Stimulated activated CD8-positive, alpha-beta memory T cell treated with anti-CD3 and anti-CD28 coated beads, Interleukin-15, amount 100 ng/mL, for 1 hour (primary cell): ENCODE results near the gene SLU7.

Experiments
- DNase-seq: peaks from one replicate; pipeline ENCODE4 v3.0.0-alpha.2; 2020; ENCODE audit warnings: low read depth

Gene SLU7

DNA sequence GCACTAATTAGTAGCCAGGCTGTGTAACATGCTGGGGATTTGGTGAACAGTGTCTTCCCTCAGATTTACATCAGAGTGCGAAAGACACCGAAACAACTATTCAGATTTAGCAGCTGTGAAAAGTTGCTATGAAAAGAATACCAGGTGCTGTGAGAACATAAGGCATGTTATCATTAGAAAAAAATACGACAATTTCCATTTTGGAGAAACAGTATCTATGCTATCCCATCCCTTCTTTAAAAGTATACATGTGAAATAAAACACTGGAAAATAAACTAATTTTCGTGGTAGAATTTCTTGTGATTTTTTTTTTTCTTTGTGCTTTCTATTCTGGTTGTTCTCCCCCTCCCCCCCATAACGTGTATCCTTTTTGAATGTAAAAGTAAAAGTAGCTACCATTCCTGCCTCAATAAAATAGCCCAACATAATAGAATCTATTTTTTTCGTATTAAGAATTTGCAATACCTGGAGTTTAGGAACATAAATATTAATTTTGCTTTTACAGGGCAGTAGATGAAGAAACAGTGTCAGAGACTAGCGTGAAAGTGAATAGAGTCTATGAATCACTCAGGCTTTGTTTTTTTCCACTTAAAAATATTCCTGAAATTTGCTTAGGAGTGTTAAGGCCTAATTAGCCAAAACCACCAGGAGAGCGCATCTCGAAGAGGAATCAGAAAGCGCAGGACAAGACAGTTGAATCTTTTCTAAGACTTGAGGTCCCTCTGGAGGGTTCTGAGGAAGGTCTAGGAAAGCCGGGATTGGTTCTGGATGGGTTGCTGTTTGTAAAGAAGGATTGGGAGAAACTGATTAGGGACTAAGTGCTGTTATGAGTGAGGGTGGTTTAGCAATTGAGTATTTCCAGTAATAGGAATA is 813 bp upstream of the SLU7 start:
- no peak for DNase-seq

DNA sequence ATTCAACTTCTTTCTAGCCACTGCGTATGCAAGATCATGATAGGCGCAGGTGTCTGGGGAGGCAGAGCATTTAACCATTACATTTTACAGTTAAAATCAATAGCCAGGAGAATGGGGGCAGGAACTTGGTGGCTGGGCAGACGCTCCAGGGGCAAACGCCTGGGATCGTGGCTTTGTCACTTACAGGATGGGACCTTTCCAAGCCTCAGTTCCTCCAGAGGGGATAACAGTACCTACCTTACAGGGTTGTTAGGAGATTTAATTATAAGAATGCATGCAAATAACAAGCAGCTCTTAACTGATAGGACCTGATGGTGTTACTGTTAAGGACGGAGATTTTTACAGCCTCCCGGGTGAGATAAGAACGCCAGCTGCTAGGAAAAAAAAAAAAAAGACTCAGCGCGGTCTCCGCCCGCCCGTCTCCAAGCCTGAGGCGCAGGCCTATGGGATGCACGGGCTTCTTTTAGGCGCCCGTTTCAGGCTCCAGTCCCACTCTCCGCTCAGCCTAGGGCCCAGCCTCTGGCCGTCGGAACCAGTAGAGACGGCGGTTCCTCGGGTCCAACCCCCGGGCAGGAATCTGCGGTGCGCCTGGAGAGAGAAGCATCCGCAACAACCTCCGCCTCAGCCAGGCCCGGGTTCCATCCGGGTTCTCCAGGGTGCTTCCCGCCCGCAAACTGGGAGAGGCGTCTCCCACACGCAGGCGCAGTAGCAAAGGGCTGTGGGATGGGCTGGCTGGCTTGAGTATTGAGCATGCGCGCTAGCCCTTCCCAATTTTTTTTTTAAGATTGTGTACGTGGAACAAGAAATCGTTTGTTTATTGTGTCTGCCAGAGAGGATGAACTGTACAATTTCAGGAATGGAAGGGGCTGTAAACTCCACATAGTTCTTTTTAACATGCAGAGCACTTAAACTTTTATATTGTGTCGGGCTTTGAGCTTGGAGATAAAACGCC is 19.2 kb downstream of the SLU7 start, which contains the start of gene FAM200C:
TSS of gene FAM200C (minus strand) at position 653 of the 952 bp plus-strand sequence. CDS start 4,564 bp downstream, outside the sequence.
- peak; percentile 21 for DNase-seq

DNA sequence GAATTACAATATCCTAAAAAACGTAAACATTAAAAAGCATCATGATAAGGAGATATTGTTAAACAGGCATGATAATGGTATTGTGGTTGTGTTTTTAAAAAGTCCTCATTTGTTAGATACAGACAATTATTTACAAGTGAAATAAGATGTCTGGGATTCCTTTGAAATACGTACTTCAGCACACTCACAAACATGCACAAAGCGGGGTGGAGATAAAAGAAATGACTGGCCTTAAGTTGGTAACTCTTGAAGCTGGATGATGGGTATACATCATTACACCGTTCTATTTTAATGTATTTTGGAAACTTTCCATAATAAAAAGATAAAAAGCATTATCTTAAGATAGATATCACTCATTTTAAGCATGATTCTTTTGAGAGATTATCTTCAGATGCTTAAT is 20.1 kb downstream of the SLU7 start:
- no peak for DNase-seq

DNA sequence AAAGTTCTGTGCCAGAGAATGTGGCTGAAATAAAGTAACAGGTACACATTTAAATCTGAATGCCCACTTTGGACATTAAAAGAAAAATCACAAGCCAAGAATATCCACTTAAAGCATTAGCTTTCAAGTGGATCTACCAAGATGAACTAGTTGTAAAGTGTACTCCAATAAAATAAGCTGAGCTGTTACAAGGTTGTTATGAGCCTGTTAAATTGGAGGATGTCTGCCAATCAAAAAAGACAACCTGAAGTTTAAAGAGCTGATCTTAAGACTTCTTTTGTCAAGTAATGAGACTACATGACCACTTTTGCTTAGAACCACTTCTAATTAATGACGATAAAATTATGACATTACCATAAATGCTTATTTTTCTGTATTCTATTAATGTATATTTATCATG is 21.4 kb downstream of the SLU7 start:
- DNase-seq = no peak

- DNase-seq = no peak
Observed at GRCh38 chr5:160395111-160395510, 23.8 kb downstream of the SLU7 start.

DNA sequence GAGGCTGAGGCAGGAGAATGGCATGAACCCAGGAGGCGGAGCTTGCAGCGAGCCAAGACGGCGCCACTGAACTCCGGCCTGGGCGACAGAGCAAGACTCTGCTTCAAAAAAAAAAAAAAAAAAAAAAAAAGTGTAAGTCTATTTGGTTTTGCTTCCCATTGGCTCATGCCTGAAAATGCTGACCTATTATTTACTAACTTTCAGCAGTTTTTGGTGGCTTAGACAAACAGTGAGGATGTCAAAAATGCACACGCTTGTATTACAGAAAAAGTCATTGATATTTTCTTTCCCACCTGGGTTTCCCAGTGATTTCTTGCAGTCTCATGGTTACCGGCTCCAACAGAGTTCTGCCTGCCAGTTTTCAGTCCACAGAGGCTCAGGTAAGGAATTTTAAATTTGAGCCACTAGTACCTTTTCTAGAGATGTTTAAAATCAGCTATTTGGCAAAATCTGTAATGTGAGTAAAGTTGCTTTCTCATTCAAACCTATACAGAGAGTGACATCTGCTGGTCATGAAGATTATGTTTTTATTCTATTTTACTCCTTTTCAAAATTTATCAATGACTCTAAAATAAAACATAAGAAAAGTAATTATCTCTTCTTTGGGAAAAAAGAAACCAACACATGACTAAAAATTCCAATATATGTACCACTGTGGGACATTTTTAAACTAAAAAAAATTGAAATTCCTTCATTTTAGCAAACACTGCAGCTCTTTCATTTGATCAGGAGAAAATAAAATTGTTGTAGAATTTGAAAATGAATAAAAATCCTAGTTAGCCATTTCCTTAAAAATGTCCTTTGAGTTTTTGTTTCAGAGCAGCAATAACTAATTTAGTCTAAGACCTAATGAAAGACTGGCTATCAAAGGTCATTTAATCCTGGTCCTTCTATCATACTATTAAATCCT is 27.8 kb downstream of the SLU7 start:
- DNase-seq = no peak

- no peak for DNase-seq
Observed at GRCh38 chr5:160387445-160387844, 31.4 kb downstream of the SLU7 start.

- no peak for DNase-seq
Observed at GRCh38 chr5:160385496-160385895, 33.4 kb downstream of the SLU7 start.

DNA sequence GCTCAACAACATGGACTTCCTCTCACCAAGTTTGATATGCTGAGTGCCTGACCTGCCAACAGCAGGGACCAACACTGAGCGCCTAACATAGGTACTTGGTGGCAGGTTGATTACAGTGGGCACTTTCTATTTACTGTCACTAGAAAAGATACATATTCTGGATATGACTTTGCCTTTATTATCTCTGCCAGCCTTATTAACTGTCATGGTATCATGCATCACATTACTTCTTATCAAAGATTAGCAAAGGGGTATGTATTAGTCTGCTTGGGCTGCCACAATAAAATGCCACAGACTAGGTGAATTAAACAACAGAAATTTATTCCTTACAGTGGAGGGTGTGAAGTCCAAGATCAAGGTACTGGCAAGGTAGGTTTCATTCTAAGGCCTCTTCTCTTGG is 34.2 kb downstream of the SLU7 start:
- no peak for DNase-seq

DNA sequence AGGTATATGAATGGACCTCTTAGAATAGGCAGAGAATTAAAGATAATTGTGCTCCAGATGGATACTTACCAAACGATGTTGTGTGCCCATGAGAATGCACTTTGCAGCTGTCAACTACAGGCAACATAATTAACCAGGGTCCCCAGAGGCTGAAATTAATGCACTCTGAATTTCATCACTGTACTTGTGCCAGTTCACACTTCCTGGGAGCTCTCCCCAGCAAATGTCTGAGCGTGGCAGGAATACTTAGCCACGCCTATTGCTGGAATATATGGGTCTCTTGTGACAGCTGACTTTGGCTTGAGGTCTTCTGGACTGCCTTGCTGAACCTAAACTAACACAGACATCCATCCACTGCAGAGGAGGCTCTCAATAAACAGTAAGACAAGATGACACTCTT is 36.5 kb downstream of the SLU7 start:
- DNase-seq = no peak

DNA sequence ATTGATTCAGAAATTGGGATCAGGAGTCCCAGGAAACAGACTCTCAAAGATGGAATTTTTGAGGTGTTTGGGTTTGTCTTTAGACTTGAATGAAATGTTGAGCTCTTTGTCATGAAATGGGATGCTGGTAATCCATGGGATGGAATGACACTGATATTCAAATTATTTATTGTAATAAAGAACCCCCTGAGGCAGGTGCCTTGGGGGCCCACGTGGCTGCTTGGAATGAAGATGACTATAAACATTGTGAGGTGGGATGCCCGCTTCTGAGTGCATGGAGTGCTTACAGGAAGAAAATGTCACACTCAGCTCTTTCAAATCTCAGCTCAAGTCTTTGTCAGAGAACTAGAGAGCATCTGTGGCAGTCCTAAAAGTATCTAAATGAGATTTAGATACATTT is 38.8 kb downstream of the SLU7 start:
- DNase-seq = no peak

DNA sequence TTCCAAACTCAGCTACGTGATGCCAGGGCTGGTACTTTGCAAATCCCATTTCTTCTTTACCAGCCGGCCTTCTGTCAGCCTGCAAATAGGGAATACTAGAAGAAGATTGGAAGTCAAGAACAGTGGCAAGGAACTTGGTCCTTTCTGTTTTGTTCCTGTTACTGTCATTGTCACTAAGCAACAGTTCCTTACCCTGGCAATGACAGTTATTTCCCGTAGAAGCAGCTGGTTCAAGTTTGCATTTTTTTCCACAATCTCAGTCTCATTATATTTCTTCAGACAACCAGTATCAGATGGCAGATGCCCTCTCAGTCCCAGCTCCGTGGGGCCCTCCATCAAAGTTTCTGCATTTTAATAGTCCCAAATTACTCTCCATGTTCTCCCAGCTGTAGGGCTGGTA is 39.4 kb downstream of the SLU7 start:
- DNase-seq = no peak

DNA sequence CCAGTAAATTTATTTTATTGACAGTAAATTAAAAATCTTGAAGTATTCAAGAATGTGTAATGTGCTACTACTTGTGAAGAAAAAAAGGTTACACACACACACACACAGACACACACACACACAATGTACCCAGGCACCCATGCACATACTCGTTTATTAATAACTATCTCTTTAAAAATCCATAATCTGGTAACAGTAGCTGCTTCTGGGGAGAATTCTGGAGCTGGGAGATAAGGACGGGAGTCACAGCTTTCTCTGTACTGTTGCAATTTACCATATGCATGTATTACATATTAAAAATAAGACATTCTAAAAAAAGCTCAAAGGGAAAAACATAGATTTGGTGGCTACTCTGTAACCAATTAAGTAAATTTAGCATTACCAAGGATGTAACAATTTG is 40.6 kb downstream of the SLU7 start:
- no peak for DNase-seq

GRCh38 chr5:160377651-160378050 is 41.2 kb downstream of the SLU7 start:
- DNase-seq = no peak

GRCh38 chr5:160376416-160376815 is 42.5 kb downstream of the SLU7 start:
- DNase-seq = no peak

DNA sequence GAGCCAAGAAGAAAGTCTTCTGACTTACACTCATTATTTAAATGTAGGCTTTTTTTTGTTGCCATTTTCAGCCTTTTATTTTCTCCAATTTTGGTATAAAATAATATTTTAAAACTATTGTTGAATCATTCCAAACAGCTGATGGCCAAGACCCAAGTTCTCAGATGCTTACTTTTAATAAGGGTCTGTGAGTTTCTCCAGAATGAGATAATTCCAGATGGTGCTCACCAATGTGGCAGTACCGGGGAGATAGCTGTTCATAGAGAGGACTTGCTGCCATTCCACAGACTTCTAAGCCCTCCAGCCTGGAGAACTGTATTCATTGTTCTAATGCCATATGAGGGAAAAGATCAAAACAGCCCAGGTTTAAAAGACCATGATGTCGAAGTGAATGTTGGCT is 43.2 kb downstream of the SLU7 start:
- no peak for DNase-seq

- no peak for DNase-seq
Observed at GRCh38 chr5:160375166-160375565, 43.7 kb downstream of the SLU7 start.

GRCh38 chr5:160371294-160371693 is 47.6 kb downstream of the SLU7 start:
- DNase-seq = no peak

DNA sequence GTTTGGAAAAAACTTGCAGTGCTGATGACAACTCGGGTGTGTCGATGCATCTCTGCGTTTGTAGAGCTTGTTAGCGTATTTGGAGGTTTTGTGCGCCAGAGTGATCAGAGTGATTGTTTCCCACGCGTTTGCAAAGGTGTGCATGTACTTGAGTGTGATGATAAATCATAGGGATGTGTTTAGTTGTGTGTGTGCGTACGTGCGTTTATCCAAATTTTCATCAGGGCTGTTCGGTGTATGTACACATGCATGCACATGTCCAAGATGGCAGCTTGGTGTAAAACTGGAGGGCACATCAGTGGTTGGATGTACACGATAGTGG is 48.2 kb downstream of the SLU7 start:
- no peak for DNase-seq

DNA sequence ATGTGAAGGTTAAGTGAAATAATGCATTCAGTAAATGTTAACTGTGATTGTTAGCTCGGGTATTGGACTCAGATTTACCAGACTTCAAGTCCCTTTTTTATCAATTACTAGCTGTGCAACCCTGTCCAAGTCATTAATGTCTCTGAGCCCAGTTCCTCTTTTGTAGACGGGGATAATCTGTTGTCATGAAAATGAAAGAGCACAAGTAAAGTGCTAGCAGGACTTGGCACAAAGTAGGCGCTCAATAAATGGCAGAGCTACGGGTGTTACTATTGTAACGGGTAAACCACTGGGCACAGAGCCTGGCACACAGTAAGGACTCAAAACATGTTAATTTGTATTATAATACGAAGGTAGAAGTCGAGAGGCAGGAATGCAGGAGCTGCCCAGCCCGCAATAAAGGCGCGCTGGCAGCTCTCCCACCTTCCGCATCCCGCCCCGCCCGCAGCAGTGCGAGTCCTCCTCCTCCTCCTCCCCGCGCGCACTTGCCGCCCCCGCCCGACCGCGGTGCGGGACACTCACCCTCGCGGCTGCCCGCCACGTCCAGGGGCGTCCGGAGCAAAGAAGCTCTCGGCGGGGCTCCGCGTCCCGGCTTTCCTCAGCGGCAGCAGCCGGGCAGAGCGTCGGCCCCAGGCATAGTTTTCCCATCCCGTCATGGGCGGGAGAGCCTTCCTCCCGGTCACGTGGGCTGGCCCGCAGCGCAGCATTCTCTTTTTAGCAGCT is 48.7 kb downstream of the SLU7 start, which contains the start of gene C1QTNF2:
TSS of gene C1QTNF2 (minus strand) at position 637 of the 723 bp plus-strand sequence. CDS start 15,615 bp downstream, outside the sequence.
- no peak for DNase-seq

DNA sequence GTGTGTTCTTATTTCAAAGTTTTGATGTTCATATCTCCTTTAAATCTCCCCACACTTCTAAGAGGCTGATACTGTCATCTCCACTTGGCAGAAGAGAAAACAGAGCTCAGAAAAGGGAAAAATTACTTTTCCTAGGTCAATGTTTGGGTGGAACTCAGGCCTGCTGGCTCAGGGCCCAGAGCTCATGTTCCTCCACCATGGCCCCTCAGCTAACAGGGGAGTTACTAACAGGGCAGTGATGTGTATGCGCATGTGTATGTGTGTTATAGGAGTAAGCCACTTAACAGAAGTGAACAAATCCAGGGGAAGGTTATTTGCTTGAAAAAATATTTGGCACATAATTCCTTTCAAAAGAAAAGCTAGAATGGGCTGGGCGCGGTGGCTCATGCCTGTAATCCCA is 51.0 kb downstream of the SLU7 start:
- DNase-seq = no peak
